Kidney epithelial cell (primary cell): ENCODE data around the gene COL8A1. TPM values are rescaled to one million over a fixed set of nuclear protein-coding genes. Genes with fewer than 3 reads are reported as not detected.

Experiments used
- DNase-seq: peaks from one replicate; pipeline ENCODE4 v3.0.0-alpha.2; 2010; ENCODE audit warnings: low read depth
- H3K27me3 ChIP-seq: 2 replicates; pipeline ENCODE4 v1.6.0; 2011; ENCODE audit warnings: low read length; ENCODE audit not compliant: control insufficient read depth, insufficient read depth
- H3K36me3 ChIP-seq: 2 replicates; pipeline ENCODE4 v1.5.1; 2011; ENCODE audit warnings: low read length; ENCODE audit not compliant: control insufficient read depth, insufficient read depth
- H3K4me3 ChIP-seq: 2 replicates; pipeline ENCODE4 v1.5.1; 2011; ENCODE audit warnings: low read depth, mild to moderate bottlenecking, control low read depth, low read length
- total RNA-seq: library from RNA; depleted of rRNA; stranded (reverse); fragments of >200 nt; gene quantifications from 2 replicates; pipeline ENCODE4 v1.2.3, GENCODE V29; 2015
- TF ChIP-seq, protein P1 (sequence below): IDR thresholded peaks from 2 replicates; pipeline ENCODE4 v1.5.1; 2011; ENCODE audit warnings: mild to moderate bottlenecking, moderate library complexity, low read length, control low read depth, inconsistent platforms; ENCODE audit not compliant: insufficient read depth, poor library complexity, severe bottlenecking

Gene COL8A1
- total RNA-seq, 1 donor from 2014 or later, result 24.4 TPM

DNA sequence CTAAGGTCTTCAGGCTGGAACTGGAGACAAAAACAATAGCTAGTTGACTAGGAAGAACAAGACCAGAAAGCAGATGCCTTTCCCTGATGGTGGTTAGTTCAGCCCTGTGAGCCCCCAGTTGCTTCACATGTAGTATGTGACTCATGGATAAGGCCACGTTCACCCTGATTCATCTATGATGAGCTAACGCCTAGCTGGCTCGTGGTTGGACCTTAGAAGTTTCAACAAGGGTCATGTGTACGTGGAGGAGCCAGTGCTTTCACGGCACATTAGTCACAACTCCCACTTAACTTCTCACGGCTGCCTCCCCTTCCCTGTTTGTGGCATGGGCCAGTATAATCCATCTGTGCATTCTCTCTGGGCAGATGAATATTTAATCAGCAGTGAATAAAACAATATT is 20.6 kb downstream of the COL8A1 start:
- TF ChIP-seq, protein P1, sequence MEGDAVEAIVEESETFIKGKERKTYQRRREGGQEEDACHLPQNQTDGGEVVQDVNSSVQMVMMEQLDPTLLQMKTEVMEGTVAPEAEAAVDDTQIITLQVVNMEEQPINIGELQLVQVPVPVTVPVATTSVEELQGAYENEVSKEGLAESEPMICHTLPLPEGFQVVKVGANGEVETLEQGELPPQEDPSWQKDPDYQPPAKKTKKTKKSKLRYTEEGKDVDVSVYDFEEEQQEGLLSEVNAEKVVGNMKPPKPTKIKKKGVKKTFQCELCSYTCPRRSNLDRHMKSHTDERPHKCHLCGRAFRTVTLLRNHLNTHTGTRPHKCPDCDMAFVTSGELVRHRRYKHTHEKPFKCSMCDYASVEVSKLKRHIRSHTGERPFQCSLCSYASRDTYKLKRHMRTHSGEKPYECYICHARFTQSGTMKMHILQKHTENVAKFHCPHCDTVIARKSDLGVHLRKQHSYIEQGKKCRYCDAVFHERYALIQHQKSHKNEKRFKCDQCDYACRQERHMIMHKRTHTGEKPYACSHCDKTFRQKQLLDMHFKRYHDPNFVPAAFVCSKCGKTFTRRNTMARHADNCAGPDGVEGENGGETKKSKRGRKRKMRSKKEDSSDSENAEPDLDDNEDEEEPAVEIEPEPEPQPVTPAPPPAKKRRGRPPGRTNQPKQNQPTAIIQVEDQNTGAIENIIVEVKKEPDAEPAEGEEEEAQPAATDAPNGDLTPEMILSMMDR, result no peak
- no peak overlapping the region for H3K4me3 ChIP-seq
- H3K36me3 ChIP-seq, result no peaks in the 10 kb centered on the region
- H3K27me3 ChIP-seq, result no peaks in the 10 kb centered on the region
- peak; percentile 98 for DNase-seq

DNA sequence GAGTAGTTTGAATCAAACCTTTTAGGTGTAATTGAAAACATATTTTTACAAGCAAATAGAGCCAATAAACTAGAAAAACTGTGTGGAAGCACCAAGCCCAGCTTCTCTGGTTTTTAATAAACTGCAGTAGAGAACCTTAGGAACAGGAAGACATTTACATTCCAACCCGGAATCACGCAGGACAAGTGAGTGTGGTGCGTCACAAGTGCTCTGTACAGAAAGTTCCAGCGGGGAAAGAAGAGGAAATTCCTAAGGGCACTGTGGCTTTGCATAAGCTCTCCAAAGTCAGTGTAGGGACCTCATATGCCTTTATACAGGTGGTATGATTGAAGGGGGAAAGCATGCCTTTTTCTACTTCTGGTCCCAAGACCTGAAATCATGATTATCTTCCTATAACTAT is 21.6 kb downstream of the COL8A1 start:
- no peak for DNase-seq
- TF ChIP-seq, protein P1, result no peak

DNA sequence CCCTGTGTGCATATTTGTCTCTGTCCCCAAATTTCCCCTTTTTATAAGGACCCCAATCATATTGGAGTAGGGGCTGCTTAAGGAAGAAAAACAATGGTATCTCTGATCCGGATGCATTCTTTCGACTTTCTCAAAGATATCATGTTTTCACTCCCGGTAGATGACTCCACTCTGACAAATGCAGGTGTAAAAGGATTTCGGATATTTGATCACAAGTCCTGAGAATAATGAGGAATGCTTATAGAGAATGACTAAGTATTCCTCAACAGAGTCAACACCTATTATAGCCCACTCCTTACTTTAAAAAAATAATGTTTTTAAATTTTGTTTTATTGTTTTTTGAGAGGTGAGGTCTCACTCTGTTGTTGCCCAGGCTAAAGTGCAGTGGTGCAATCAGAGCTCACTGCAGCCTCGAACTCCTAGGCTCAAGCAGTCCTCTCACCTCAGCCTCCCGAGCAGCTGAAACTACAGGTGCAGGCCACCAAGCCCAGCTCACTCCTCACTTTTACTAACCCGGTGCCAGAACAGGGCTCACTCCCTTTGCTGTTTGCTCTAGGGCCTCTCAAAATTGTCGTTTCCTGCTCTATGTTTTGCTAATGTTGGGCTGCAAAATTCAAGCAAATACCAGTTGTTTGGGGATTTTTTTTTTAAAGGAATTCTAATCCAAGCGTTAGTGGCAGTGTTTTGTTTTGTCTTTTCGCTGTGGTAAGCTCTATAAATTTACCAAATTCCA is 24.6 kb downstream of the COL8A1 start:
- H3K27me3 ChIP-seq, result no peaks in the 10 kb centered on the region
- H3K4me3 ChIP-seq, result no peak overlapping the region
- DNase-seq, result no peak
- no peaks in the 10 kb centered on the region for H3K36me3 ChIP-seq
- TF ChIP-seq, protein P1, result no peak

More for the DNA sequence above, 21.6 kb downstream of the COL8A1 start:
- H3K36me3 ChIP-seq, result no peaks in the 10 kb centered on the region
- no peak overlapping the region for H3K4me3 ChIP-seq
- no peaks in the 10 kb centered on the region for H3K27me3 ChIP-seq

DNA sequence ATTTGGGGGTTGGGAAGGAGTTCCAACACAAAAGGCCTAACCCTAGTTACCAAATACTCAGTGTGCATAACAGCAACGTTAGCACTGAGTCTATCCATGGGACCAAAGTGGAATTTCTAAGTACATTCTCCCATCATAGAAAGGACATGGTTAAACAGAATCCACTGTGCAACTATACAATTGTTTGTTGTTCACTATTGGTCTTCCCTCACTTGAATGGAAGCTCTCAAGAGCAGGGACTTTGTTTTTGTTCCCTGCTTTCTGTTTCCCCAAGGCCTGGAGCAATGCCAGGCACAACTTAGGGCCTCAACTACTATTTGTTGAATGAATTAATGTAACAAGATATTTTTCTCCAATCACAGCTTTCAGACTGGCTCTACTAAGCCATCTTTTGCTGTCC is 25.6 kb downstream of the COL8A1 start:
- Histone ChIP-seq H3K4me3 (no peak overlapping the region), H3K27me3 (no peaks in the 10 kb centered on the region), H3K36me3 (no peaks in the 10 kb centered on the region)
- TF ChIP-seq, protein P1, result no peak
- DNase-seq, result no peak

DNA sequence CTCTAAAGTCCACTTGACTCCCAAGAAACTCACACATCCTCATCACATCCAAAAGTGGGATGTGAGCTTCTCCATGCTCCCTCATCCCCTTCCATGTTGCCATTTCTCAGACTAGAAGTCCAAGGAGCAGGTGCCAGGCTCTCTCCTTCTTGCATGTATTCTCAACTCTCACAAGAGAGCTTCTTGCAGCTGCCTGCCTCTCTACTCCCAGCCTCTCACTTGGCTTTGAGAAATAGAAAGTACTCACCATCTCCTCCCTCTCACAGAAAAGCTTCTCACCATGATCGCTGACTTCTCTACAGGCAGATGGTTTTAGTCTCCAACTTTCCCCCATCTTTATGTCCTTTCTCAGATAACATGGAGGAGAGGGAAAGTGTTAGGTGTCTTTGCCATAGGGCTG is 26.6 kb downstream of the COL8A1 start:
- DNase-seq, result no peak
- Histone ChIP-seq H3K36me3 (no peaks in the 10 kb centered on the region), H3K4me3 (no peak overlapping the region), H3K27me3 (no peaks in the 10 kb centered on the region)
- TF ChIP-seq, protein P1, result no peak

DNA sequence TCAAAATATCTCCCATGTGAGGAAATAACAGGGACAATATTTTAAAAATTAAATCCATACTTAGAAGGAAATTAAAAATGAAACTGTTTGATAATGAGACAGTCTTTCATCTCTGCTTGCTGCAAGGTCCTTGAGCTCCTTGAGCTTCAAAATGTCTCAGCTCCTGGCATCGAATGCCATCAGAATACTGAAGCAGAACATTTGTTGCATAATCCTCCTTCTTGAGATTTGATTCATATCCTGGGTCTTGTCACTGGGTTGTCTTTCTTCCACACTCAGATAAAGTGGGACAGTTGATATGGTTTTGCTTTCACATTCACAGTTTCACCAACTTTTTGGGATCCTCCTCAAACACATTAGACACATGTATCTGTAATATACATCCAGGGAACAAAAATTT is 27.8 kb downstream of the COL8A1 start:
- Histone ChIP-seq H3K27me3 (no peaks in the 10 kb centered on the region), H3K36me3 (no peaks in the 10 kb centered on the region), H3K4me3 (no peak overlapping the region)
- TF ChIP-seq, protein P1, result no peak
- no peak for DNase-seq
